Right lobe of liver (tissue), 6 donors: ENCODE results near the gene TDRD1. TPM values are rescaled to one million over a fixed set of nuclear protein-coding genes. Genes with fewer than 3 reads are reported as not detected.

Source experiments
- ATAC-seq, 4 donors: fragments of 200-7000 bp; cut with Tn5 transposase; one replicate each; pipeline ENCODE4 v1.9.1; 2020; ENCODE audit warnings: mild to moderate bottlenecking in 4 of 4, moderate library complexity in 4 of 4
- DNase-seq, 3 donors: peaks; one replicate each; pipeline ENCODE4 v3.0.0-alpha.2; 2020
- H3K27ac ChIP-seq, 3 donors: fragments of 200-600 bp; one replicate each; pipeline ENCODE4 v1.8.0; 2022
- H3K27me3 ChIP-seq, 2 donors: fragments of 200-600 bp; one replicate each; pipeline ENCODE4 v1.8.0; 2022
- H3K36me3 ChIP-seq, 4 donors: fragments of 200-600 bp; sonication (generic) in 1 of 4; one replicate each; pipeline versions ENCODE4 v1.5.1 to v1.8.0; 2017 to 2022; ENCODE audit warnings: control low read depth in 1 of 4
- H3K4me1 ChIP-seq, 4 donors: fragments of 200-600 bp; sonication (generic) in 1 of 4; one replicate each; pipeline versions ENCODE4 v1.5.1 to v1.8.0; 2017 to 2022; ENCODE audit warnings: control low read depth in 1 of 4
- H3K4me3 ChIP-seq, 3 donors: fragments of 200-600 bp; one replicate each; pipeline ENCODE4 v1.8.0; 2022
- H3K9me3 ChIP-seq, 4 donors: fragments of 200-600 bp; sonication (generic) in 1 of 4; one replicate each; pipeline versions ENCODE4 v1.5.1 to v1.8.0; 2017 to 2022; ENCODE audit warnings: control low read depth in 1 of 4
- POLR2A ChIP-seq: fragments of 450-650 bp; IDR thresholded peaks from one replicate; pipeline ENCODE4 v1.6.1; 2017; ENCODE audit warnings: antibody characterized with exemption, mild to moderate bottlenecking
- WGBS: methylation state at CpG from one replicate; pipeline ENCODE4 v1.1.6; 2018; ENCODE audit warnings: low coverage, low lambda C conversion rate; ENCODE audit not compliant: insufficient coverage; ENCODE audit errors: missing lambda C conversion rate; 5-methylcytosine and 5-hydroxymethylcytosine counted together
- intact Hi-C, 2 donors: fragments of 100-400 bp; cut with DNase I; formaldehyde crosslinking; loops; one replicate each; pipeline versions ENCODE4 v1.11.2 to v1.14.1; 2022
- total RNA-seq, 6 experiments: library from RNA; depleted of rRNA in 2 of 6; stranded (reverse); fragments of >200 nt in 2 of 6; fragmentation: NEBNext Ultra II Directional in 3 of 6; extraction: Animal tissue kit (Norgen Biotek cat#: 25700) in 3 of 6; gene quantifications; one replicate each; pipeline versions ENCODE4 v1.1.0 to v1.2.4, GENCODE V29; 2016 to 2023
- TF ChIP-seq, protein P1 (sequence below), 4 donors: fragments of 200-600 bp in 3 of 4; fragments of 450-650 bp in 1 of 4; IDR thresholded peaks; one replicate each; pipeline versions ENCODE4 v1.5.1 to v1.8.0; 2016 to 2022; ENCODE audit warnings: antibody characterized with exemption in 4 of 4, mild to moderate bottlenecking in 2 of 4
- donor health status: DM: no; HTN: yes; CAD: no.
- donor health status: DM: no; HTN: no; CAD: no.
- donor health status: DM: no; HTN: no; CAD: no.
- donor health status: DM: no; HTN: yes; CAD: no.
- donor health status: DM: no; HTN: yes; CAD: no.

Gene TDRD1
- total RNA-seq, 6 experiments from 2014 or later, result 0.06 to 0.17 (median 0.12) TPM; not detected in 1

DNA sequence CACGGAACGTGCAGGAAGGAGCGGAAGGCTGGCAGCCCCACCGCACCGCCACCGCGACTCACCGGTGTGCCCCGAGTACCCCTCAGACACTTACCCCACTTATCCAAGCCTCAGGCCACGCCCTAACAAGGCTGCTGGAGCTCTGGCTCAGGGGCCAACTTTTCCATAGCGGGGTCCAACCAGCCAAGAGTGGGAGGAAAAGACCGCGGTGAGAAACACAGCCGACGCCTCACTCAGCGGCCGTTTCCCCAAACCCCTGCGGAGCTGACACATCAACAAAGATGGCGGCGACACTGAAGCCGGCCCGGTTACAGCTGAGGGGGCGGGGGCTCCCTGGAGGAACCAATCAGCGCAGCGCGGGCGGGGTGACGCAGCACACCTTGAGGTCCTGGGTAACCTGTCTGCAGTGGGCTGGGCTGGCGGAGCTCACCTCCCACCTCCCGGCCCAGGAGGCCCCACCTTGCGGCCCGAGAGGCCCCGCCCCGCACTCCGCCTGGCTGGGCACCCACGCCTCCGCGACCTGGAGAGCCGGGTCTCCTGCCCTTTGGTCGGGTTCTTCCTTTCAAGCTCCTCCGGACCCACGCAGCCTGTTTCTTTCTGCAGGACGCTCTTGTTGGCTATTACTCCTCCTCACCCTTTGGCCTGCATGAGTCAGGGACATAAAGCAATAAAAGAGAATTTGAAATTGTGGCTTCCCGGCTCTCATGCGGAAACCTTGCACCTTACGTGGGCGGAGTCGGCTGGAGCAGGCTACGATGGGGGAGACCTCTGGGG lies 5.0 kb upstream of the TDRD1 start, which contains the start of gene CCDC186:
Gene CCDC186 (minus strand): TSS at position 283 of the 774 bp plus-strand sequence. CDS start 10,935 bp downstream, outside the sequence.
- DNase-seq, result peak; percentile 98 to 99 (median 99)
- H3K9me3 ChIP-seq, result no peaks in the 10 kb centered on the region
- no peaks in the 10 kb centered on the region for H3K27me3 ChIP-seq
- peaks cover 0 to 11% (median 3%) of the 10 kb centered on the region in 4 donors for H3K4me1 ChIP-seq
- H3K27ac ChIP-seq, result peak within 1 kb of the TSS; percentile 82 to 90 (median 82)
- H3K36me3 ChIP-seq, result no peaks in the 10 kb centered on the region
- WGBS, result 0% methylated on average over 9 of the region's 49 CpGs
- H3K4me3 ChIP-seq, result peak within 1 kb of the TSS; percentile 86 to 92 (median 88)
- intact Hi-C loops, result no loop called here
- TF ChIP-seq, protein P1, sequence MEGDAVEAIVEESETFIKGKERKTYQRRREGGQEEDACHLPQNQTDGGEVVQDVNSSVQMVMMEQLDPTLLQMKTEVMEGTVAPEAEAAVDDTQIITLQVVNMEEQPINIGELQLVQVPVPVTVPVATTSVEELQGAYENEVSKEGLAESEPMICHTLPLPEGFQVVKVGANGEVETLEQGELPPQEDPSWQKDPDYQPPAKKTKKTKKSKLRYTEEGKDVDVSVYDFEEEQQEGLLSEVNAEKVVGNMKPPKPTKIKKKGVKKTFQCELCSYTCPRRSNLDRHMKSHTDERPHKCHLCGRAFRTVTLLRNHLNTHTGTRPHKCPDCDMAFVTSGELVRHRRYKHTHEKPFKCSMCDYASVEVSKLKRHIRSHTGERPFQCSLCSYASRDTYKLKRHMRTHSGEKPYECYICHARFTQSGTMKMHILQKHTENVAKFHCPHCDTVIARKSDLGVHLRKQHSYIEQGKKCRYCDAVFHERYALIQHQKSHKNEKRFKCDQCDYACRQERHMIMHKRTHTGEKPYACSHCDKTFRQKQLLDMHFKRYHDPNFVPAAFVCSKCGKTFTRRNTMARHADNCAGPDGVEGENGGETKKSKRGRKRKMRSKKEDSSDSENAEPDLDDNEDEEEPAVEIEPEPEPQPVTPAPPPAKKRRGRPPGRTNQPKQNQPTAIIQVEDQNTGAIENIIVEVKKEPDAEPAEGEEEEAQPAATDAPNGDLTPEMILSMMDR (IDR thresholded peaks at IDR 0.05), result no peak
- TF ChIP-seq POLR2A, result peak; percentile 64
- ATAC-seq, result peak; percentile 96 to 100 (median 98)

DNA sequence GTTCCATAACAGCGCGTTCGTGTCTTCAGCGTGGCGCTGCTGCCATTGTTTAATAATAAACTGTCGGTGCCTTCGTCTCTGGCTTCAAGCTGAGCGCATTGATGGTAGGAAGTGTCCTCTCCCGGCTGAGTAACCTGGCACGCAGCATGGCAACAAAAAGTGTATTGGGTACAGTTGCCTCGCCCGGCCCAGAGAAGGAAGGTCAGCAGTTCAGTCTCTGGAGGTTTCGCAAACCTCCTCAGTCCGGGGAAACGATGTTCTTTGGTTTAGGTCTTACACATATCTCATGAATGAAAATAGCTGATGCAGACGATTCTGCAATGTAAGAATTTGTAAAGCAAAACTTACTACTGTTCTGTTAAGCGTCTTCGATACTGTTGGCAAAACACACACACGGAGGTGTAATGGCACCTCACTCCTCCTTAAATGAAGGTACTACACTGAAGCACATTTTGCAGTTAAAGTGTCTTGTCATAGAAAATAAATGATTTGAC lies 4.4 kb upstream of the TDRD1 start:
- peak overlapping the region; percentile 86 to 92 (median 88) for H3K4me3 ChIP-seq
- intact Hi-C loops, result no loop called here
- ATAC-seq (peak; percentile 65 to 71 (median 68)), DNase-seq (peak; percentile 69 to 80 (median 79))
- H3K27ac ChIP-seq, result peak overlapping the region; percentile 82 to 90 (median 82)
- H3K36me3 ChIP-seq, result no peaks in the 10 kb centered on the region
- under 1% methylated on average over 16 of the region's 19 CpGs for WGBS
- no peaks in the 10 kb centered on the region for H3K9me3 ChIP-seq
- no peaks in the 10 kb centered on the region for H3K27me3 ChIP-seq
- H3K4me1 ChIP-seq, result peaks cover 0 to 11% (median 3%) of the 10 kb centered on the region in 4 donors
- TF ChIP-seq POLR2A, result no peak
- TF ChIP-seq, protein P1 (IDR thresholded peaks at IDR 0.05), result no peak

DNA sequence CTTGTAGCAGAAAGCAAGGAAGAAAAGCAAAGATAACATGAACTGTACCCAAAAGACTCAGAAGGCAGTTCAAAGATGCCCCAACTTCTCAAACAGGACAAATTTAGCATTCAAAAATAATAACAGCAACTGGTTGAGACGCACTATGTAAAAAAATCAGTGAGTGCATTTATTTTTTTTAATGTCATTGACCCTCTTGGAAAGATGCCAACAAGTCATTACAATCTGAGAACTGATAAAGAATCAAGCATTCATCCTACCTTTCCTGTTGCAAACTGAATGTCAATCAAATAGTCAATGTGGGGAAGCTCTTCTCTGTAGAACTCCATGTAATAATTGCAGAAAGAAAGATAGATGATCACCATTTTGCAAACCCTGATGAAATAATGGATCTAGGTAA lies 3.5 kb upstream of the TDRD1 start:
- Histone ChIP-seq H3K36me3 (no peaks in the 10 kb centered on the region), H3K4me1 (peaks cover 0 to 11% (median 3%) of the 10 kb centered on the region in 4 donors), H3K4me3 (no peak overlapping the region), H3K27ac (no peak overlapping the region), H3K27me3 (no peaks in the 10 kb centered on the region), H3K9me3 (no peaks in the 10 kb centered on the region)
- TF ChIP-seq, protein P1 (IDR thresholded peaks at IDR 0.05), result no peak
- TF ChIP-seq POLR2A, result no peak
- DNase-seq (no peak), ATAC-seq (no peak)
- intact Hi-C loops, result no loop called here
- 75% methylated on average over 1 of the region's 1 CpG for WGBS

DNA sequence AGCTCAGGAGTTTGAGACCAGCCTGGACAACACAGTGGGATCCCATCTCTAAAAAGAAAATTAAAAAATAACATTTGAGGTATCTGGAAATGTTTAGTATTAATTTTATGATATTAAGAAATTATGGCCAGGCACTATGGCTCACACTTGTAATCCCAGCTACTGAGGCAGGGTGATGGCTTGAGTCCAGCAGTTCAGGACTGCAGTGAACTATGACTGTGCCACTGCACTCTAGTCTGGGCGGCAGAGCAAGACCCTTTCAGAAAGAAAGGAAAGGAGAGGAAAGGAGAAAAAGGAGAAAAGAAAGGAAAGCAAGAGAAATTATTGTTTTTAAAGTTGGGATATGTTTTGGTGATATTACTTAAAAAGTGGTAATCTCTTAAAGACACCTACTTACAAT lies 2.6 kb upstream of the TDRD1 start:
- no peak for TF ChIP-seq POLR2A
- TF ChIP-seq, protein P1 (IDR thresholded peaks at IDR 0.05), result no peak
- no peak for DNase-seq
- Histone ChIP-seq H3K4me3 (no peak overlapping the region), H3K9me3 (no peaks in the 10 kb centered on the region), H3K36me3 (no peaks in the 10 kb centered on the region), H3K27me3 (no peaks in the 10 kb centered on the region), H3K4me1 (peaks cover 0 to 11% (median 3%) of the 10 kb centered on the region in 4 donors), H3K27ac (no peak overlapping the region)
- no peak for ATAC-seq
- intact Hi-C loops, result no loop called here
- 100% methylated on average over 1 of the region's 1 CpG for WGBS
